ENCODE results near the gene SLFN12L.
"Not testable (repeated sequence)": the region's sequence is repeated elsewhere in the genome, so short reads cannot be mapped to it uniquely, and the experiment has no call there.

The SLFN12L gene

DNA sequence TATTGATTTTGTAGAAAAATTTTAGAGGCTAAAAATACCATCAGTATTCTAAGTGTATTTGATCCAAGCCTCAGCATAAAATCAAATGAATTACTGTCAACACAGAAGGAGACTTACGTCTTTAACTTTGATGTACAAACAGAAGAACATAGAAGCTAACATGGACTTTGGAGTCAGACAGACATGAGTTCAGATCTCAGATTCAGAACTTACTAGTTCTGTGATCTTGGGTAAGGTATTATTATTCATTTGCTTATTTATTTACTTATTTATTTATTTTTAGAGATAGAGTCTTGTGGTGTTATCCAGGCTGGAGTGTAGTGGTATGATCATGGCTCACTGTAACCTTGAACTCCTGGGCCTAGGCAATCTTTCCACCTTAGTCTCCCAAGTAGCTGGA is 4.0 kb upstream of the SLFN12L start:
- no peak for DNase-seq

GRCh38 chr17:35540589-35541404 is 3.3 kb upstream of the SLFN12L start:
- DNase-seq, result no peak

DNA sequence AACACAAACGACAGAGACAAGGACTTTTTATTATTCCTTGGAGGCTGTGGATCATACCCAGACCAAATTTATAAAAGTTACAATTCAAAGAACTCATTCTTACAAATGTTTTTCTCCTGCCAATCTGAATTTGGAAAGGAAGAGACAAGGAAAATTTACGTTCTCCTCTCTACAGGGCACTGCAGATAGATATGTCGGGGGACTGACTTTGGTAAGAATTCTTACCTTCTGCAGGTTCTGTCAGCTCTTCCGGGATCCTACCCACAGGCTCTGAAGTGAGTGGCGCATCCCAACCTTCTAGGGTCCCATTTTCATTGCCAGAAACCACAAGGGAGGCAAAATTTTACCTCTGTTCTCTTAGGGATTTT is 2.2 kb upstream of the SLFN12L start:
- no peak for DNase-seq

GRCh38 chr17:35536664-35537171 is 760 bp downstream of the SLFN12L start:
- DNase-seq, result no peak

DNA sequence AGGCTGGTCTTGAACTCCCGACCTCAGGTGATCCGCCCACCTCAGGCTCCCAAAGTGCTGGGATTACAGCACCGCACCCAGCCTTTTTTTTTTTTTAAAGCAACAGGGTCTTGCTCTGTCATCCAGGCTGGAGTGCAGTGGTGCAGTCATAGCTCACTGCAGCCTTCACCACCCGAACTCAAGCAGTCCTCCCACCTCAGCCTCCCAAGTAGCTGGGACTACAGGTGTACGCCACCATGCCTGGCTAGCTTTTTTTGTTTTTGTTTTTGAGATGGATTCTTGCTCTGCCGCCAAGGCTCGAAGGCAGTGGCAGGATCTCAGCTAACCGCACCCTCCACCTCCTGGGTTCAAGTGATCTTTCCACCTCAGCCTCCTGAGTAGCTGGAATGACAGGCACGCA is 2.1 kb downstream of the SLFN12L start:
- not testable (repeated sequence) for DNase-seq

DNA sequence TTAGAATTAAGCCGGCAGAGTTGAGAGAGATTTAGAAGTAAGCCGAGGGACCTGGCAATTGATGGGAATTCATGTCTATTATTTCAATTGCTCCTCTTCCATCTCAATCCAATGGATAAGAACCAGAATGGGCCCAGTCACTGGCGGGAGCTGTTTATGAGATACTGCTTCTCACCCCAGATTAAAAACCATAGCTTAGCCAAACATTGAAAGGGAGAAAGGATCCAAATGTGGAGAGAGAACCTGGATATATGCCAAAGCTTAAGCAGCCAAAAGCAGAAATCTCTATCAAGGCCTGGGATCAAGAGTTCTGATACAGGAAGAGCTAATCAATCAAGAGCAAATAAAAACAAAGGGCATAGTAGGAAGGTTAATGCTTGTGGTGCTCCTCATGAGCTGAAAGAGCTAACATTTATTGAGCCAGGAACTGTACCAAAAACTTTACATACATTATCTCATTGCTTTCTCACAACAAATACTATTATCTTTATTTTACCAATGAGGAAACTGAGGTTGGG is 2.8 kb downstream of the SLFN12L start:
- DNase-seq, result no peak

DNA sequence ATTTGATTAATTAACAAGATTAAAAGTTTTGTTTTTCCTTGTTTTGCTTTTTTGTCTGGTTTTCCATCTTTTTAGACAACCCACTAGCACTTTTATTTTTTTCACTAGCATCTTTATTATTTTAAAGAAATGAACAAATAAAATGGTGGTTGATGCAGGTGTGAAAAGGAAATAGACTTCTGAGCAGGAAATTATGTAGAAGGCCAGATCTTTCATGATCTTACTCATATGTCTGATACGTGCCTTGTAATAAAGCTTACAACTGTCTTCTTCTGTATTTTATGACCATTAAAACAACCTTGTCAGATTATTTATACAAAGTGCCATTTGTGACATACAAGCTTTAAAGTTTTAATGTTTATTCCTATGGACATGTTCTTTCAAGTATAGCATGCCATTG is 6.3 kb downstream of the SLFN12L start:
- DNase-seq, result no peak

GRCh38 chr17:35529866-35530265 is 7.6 kb downstream of the SLFN12L start:
- no peak for DNase-seq

DNA sequence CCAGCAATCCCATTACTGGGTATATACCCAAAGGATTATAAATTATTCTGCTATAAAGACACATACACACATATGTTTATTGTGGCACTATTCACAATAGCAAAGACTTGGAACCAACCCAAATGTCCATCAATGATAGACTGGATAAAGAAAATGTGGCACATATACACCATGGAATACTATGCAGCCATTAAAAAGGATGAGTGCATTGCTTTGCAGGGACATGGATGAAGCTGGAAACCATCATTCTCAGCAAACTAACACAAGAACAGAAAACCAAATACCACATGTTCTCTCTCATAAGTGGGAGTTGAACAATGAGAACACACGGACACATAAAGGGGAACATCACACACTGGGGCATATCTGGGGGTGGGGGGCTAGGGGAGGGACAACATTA is 8.2 kb downstream of the SLFN12L start:
- DNase-seq, result not testable (repeated sequence)

DNA sequence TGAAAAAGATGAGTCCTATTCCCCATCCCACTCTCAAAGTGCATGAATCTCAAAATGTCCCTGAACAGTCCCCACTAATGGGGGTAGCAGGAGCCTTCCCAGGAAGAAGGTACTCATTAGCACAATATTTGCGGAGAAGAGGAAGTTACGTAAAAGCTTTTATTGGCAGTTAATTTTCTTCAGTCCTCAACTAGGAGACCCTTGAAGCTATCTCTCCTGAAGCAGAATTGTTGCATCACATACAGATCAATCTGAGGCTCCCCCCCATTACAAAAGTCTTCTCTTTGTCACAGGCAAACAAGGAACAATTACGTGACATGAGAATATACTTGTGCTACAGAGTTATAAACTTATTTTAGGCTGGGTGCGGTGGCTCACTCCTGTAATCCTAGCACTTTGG is 14.2 kb downstream of the SLFN12L start:
- DNase-seq, result no peak

- DNase-seq, result not testable (repeated sequence)
Observed at GRCh38 chr17:35521654-35522256, 15.7 kb downstream of the SLFN12L start.

- DNase-seq, result no peak
Observed at GRCh38 chr17:35521150-35521549, 16.3 kb downstream of the SLFN12L start.

- DNase-seq, result no peak
Observed at GRCh38 chr17:35519906-35520442, 17.5 kb downstream of the SLFN12L start.

- DNase-seq, result no peak
Observed at GRCh38 chr17:35519439-35519838, 18.0 kb downstream of the SLFN12L start.

DNA sequence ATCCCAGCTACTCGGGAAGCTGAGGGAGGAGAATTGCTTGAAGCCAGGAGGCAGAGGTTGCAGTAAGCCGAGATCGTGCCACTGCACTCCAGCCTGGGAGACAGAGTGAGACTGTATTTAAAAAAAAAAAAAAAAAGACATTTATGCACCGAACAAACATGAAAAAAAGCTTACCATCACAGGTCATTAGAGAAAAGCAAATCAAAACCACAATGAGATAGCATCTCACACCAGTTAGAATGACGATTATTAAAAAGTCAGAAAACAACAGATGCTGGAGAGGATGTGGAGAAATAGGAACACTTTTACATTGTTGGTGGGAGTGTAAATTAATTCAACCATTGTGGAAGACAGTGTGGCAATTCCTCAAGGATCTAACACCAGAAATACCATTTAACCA is 19.0 kb downstream of the SLFN12L start:
- DNase-seq, result not testable (repeated sequence)

- no peak for DNase-seq
Observed at GRCh38 chr17:35515027-35515426, 22.5 kb downstream of the SLFN12L start.

DNA sequence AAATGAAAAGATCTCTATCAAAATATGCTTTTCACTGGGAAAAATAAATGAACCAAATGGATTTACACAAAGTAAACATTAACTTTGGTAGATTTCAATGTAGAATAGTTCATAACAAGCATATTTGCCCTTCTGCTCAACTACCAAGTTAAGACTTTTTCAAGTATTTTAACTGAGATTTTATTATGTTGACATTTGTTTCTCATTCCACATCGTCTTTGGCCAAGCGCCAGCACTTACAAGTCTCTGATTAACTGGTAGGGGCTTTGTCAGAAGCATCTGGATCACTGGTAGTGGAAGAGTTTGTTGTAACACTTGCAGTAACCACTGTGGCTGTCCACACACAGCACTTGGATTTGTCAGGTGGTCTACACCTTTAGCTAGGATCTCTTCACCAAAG is 22.9 kb downstream of the SLFN12L start:
- no peak for DNase-seq

DNA sequence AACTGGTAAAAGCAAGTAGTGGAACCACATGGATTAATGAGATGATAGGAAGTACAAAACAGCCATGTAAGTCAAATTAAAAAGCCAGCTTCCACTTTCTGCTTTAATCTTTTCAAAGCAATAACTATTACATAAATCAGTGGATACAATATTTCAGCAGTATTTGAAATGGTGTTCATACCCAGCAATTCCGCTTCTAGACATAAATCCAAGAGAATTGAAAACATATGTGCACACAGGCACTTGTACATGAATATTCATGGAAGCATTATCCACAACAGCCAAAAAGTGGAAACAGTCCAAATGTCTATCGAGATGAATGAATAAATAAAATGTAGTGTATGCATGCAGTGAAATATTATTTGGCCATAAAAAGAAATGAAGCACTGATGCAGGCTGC is 27.4 kb downstream of the SLFN12L start:
- no peak for DNase-seq

DNA sequence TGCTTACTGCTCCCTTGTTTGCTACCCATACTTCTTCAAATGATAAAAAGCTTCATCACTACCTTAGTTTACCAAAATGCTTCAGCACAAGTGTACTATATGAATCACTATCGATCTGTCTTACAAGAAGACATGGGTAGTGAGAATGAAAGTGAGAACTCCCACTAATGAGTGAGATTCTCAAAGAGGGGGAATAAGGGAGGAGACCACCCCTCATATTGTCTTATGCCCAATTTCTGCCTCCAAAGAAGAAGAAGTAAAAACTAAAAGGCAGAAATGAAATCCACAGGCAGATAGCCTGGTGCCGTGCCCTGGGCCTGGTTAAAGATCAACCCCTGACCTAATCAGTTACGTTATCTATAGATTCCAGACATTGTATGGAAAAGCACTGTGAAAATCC is 29.8 kb downstream of the SLFN12L start:
- DNase-seq, result not testable (repeated sequence)

DNA sequence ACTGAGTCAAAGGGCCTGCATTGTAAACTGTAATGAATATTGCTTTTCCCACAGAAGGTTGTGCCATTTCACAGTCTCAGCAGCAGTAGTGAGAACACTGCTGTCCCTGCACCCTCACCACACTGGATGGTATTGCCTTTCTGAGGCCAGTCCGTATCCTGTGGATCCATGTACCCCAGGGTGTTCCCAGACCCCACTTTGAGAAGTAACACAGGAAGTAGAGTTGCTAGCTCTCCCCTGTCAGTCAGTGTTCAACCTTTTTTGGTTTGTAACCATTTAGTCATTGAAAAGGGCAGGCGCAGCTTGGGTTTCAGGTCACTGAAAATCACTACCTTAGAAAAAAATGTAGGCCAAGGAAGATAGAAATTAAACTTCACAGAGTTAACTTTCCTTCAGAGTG is 37.9 kb downstream of the SLFN12L start:
- no peak for DNase-seq

DNA sequence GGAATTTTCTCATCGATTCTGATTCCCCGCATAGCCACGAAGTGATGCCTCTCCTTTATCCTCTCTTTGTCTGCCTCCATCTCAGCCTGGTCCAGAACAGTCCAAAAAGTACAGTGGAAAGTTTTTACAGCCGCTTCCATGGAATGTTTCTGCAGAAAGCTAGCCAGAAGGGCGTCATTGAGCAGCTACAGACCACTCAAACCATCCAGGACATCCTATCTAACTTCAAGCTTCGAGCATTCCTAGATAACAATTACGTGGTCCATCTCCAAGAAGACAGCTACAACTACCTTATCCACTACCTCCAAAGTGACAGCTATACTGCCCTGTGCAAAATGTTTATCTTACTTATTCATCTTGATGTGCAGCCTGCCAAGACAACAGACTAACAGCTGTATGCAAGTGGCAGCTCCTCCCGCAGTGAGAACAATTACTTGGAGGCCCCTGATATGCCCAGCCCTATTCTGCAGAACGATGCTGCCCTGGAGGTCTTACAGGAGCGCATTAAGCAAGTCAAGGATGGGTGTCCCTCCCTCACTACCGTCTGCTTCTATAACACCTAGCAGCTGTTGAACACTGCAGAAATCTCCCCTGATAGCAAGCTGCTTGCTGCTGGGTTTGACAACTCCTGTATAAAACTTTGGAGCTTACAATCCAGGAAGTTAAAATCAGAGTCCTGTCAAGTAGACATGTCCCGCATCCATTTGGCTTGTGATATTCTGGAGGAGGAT is 38.9 kb downstream of the SLFN12L start:
- no peak for DNase-seq

DNA sequence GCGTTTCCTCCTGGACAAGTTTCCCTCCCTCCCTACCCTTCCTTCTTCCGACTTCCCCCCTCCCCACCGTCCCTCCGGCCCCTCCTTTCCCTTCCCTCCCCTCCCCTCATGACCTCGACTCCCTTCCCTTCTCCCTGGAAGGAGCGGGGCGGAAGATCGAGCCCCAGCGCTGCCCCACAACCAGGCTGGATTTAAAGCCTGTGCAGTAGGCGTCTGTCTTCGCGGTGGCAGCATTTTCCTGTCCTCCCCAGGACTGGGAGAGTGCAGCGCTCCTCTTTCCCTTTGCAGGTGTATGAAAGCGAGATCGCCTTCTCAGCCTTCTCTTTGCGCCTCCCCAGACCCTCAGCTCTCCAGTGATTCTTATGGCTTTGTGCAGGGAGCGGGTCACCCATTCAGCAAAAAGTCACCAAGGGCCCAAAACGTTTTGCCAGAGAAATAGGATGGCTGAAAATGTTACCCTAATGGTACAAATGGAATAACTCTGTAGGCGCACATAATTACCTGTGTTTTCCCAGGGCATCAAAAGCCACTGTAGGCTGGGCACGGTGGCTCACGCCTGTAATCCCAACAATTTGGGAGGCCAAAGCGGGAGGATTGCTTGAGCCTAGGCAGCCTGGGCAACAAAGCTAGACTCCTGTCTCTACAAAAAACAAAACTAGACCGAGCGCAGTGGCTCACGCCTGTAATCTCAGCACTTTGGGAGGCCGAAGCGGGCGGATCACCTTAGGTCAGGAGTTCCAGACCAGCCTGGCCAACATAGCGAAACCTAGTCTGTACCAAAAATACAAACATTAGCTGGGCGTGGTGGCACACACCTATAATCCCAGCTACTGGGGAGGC is 40.8 kb downstream of the SLFN12L start:
- no peak for DNase-seq

Measured in NCI-H524 treated with DMSO at 0.1 percent for 48 hours (cell line).